HL-60 (cell line): ENCODE data around the gene FHIT.

Source experiments
- CTCF ChIP-seq: IDR thresholded peaks from one replicate; pipeline ENCODE4 v1.5.1; 2011; ENCODE audit warnings: low read length, control low read depth, inconsistent platforms; ENCODE audit not compliant: insufficient read depth
- GABPA ChIP-seq: IDR thresholded peaks from 2 replicates; pipeline ENCODE4 v1.6.1; 2012; ENCODE audit warnings: low read depth
- POLR2AphosphoS5 ChIP-seq: IDR thresholded peaks from 2 replicates; pipeline ENCODE4 v1.6.1; 2012; ENCODE audit warnings: low read depth
- REST ChIP-seq: IDR thresholded peaks from 2 replicates; pipeline ENCODE4 v1.6.1; 2012; ENCODE audit warnings: low read depth; ENCODE audit not compliant: insufficient replicate concordance
- SPI1 ChIP-seq: IDR thresholded peaks from 2 replicates; pipeline ENCODE4 v1.6.1; 2012; ENCODE audit warnings: low read depth, mild to moderate bottlenecking, borderline replicate concordance

- TF ChIP-seq CTCF (no peak), POLR2AphosphoS5 (no peak), GABPA (no peak), SPI1 (no peak), REST (no peak)
Observed at GRCh38 chr3:60757724-60758123, 493.5 kb downstream of the FHIT start.
